Measurements from ENCODE around the gene LRRK1.

Gene LRRK1

DNA sequence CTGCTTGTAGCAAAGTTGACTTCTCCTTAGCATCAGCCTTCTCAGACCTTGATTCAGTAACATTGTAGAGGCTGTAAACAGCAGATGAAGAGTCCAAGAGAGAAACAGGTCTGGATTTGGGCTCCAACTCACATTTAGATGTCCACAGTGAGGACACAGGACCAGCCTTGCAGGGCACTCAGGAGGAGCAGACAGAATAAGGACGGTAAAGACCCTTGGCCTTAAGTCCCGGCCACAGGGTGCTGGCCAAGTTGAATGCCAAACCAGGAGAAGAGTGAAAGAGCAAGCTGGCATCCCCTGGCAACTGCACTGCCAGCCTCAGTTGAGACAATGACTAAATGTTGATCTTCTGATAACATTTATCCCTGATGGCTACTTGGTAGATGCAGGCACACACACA, 136.3 kb downstream of the LRRK1 start:
- no peak for DNase-seq (ENCODE audit: low read depth in 2 of 2, low spot score in 1 of 2)

DNA sequence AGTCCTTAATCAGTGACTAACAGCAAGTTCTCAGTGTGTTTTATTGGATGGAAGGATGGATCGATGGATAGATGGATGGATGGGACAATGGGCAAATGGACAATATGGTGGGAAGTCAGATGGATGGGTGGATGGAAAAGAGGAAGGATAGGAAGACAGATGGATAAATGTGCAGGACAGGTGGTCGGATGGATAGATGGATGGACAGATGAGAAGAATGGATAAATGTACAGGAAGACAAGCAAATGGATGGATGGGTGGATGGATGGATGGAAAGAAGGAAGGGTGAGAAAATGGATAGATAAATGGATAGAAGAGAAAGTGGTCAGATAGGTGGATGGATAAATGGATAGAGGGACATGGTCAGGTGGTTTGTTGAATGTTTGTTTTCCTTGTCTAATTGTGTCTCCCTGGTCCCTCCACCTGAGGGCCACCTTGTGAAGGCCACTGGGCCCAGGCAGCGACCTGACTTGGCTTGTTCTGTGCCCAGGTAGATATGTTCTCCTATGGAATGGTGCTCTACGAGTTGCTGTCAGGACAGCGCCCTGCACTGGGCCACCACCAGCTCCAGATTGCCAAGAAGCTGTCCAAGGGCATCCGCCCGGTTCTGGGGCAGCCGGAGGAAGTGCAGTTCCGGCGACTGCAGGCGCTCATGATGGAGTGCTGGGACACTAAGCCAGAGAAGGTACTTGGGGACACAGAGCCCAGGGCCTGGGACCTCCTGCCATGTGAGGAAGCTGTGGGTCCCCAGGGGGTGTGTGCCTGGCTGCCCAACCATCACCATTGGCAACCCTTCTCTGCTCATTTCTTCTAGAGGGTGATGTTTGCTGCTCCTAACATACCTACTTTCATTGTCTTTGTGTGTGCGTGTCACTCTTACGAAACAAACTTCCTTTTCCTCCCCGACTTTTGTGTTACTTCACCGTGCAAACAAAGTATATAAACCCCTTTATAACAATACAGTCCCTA, 137.5 kb downstream of the LRRK1 start:
- DNase-seq (ENCODE audit: low read depth in 2 of 2, low spot score in 1 of 2): no peak

DNA sequence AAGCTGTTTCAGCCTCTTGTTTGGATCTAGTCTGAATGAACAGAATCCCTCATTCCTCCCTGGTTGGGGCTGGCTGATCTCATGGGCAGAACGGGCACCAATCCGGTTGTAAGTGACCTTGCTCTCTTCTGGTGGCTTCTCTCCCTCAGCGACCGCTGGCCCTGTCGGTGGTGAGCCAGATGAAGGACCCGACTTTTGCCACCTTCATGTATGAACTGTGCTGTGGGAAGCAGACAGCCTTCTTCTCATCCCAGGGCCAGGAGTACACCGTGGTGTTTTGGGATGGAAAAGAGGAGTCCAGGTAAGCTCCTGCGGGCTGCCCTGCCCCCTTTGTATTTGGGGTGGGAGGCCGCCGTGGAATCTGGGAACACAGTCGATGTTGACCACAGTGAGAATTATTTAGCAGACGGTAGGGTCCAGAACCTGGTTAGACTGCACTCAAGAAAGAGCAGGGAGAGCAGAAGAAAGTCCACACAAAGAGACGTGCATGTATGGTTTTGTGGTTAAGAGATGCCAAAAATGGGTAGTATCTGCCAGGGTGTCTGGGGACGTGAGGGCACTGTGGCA, 138.8 kb downstream of the LRRK1 start:
- no peak for DNase-seq (ENCODE audit: low read depth in 2 of 2, low spot score in 1 of 2)

- DNase-seq (ENCODE audit: low read depth in 2 of 2, low spot score in 1 of 2): no peak
Measured at GRCh38 chr15:101058735-101059134, 139.6 kb downstream of the LRRK1 start.

- no peak for DNase-seq (ENCODE audit: low read depth in 2 of 2, low spot score in 1 of 2)
Measured at GRCh38 chr15:101059381-101060341, 140.5 kb downstream of the LRRK1 start.

- DNase-seq (ENCODE audit: low read depth in 2 of 2, low spot score in 1 of 2): no peak
Measured at GRCh38 chr15:101060576-101061551, 141.7 kb downstream of the LRRK1 start.

DNA sequence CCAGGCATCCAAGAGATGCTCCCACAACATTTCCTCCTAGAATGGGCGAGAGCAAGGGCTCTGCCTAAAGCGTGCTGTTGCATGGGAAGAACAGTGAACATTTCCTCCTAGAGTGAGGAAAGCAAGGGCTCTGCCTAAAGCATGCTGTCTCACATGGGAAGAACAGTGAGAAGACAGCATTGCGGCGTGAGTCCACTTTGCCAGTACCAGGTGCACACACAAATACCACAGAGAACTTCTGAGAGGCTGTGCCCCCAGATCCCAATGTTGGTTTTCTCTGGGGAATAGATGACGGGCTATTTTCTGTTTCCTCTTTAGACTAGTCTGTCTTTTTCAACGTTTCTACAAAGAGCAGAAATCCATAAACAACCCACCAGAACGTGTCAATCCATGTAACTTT, 142.9 kb downstream of the LRRK1 start:
- no peak for DNase-seq (ENCODE audit: low read depth in 2 of 2, low spot score in 1 of 2)

DNA sequence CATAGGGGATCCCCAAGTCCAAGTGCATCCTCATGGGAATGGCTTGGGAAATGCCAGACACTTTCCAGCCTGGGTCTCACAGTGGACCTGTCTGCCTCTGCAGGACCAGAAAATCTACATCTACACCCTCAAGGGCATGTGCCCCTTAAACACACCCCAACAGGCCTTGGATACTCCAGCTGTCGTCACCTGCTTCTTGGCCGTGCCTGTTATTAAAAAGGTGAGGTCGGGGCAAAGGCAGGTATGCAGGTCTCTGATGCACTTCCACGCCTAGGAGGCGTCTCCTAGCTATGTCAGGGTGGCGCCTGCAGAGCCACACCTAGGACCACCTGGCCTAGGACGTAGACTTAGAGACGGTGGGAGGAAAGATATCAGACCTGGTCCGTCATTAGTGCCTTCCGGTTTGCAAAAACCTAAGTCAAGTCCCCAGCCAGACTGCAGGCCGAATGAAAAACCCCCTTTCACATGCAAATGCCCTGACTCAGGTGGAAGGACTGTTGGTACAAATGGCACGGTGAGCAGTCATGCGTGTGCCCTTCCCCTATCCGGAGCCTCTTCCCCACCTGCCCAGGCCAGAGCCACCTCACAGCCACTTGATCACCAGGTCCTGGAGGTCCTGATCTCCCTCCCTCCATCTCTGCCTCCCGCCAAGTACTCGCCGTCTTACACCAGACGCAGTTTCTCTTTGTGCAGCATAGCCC, 143.5 kb downstream of the LRRK1 start:
- DNase-seq (ENCODE audit: low read depth in 2 of 2, low spot score in 1 of 2): no peak

DNA sequence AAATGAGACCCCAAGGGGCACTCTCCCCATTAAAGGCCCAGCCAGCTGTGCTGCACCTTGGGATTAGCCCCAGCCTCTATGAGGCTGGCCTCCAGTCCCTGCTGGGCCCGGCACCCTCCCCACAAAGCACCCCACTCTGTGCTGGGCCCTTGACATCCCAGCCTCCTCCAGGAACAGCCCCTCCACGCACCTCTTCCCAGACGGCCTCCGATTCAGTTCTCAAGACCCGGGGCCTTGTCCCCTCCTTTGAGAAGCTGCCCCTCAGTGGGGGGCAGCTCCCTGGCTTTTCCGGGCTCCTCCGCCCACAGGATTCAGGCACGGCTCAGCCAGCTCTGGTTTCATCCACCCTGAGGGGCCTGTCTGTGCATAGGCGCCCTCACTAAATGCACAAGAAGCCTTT, 144.1 kb downstream of the LRRK1 start:
- DNase-seq (ENCODE audit: low read depth in 2 of 2, low spot score in 1 of 2): no peak

DNA sequence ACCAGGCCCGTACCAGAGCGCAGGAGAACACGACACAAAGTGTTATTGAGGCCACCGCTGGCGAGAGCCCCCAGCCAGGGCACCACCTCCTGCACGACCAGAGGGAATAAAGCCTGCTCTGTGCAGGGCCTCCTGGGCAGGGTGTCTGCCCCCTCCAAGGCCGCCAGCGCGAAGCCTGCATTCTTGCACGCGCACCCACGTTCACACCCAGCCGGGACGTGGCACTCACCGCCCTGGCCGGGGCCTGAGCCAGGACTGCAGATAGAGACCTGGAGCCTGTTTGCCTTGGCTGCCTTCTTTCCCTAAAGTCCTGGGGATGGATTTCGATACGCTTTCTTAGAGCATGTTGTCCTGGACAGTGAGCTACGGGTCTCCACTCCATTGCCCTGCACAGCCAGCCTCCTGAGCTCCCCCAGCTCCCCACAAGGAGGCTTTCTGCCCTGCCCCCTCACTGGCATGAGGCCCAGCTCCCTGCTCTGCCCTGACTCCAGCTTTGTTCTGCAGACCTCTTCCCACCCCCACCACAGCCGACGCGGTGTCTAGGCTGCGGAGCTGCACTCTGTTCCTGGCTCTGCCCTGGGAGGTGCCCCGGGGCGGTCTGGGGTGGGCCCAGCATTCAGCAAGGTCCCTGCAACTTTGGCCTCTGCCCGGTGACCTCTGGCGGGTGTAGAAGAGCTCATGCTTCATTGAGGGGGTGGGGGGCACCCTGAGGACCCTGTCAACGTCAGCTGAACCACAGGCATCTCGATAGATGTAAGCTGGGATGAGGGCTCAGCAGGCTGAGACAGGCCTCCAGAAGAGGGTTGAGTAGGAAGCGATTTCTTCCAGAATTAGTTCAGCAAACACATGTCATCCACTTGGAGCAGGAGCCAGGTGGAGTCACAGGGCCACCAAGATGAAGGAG, 145.0 kb downstream of the LRRK1 start:
- no peak for DNase-seq (ENCODE audit: low read depth in 2 of 2, low spot score in 1 of 2)

DNA sequence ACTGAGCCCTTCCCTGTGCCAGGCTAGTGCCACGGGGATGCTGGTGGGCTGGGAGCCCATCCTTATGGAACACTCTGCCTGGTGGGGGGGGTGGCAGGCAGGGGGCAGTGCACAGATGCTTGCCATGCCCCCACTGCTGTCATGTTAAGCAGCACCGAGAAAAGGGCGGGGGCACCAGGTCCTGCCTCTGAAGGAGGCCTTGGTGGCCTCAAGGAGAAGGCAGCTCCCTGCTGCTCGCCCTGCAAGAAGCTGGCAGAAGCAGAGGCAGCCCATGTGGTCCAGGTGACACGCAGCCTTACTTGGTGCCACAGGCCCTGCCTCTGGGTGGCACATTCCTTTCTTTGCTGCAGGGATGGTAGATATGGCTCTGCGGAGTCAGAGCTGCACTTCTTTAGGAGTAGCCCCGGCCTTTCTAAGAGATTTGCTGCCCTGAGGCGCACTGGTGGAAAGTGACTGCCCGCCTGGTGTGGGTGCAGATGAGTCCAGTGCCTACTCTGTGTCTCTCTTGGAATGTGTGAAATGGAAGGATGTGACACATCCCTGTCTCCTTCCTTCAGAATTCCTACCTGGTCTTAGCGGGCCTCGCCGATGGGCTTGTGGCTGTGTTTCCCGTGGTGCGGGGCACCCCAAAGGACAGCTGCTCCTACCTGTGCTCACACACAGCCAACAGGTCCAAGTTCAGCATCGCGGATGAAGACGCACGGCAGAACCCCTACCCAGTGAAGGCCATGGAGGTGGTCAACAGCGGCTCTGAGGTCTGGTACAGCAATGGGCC, 145.8 kb downstream of the LRRK1 start:
- no peak for DNase-seq (ENCODE audit: low read depth in 2 of 2, low spot score in 1 of 2)

DNA sequence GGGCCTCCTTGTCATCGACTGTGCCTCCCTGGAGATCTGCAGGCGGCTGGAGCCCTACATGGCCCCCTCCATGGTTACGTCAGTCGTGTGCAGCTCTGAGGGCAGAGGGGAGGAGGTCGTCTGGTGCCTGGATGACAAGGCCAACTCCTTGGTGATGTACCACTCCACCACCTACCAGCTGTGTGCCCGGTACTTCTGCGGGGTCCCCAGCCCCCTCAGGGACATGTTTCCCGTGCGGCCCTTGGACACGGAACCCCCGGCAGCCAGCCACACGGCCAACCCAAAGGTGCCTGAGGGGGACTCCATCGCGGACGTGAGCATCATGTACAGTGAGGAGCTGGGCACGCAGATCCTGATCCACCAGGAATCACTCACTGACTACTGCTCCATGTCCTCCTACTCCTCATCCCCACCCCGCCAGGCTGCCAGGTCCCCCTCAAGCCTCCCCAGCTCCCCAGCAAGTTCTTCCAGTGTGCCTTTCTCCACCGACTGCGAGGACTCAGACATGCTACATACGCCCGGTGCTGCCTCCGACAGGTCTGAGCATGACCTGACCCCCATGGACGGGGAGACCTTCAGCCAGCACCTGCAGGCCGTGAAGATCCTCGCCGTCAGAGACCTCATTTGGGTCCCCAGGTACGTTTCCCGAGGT, 146.5 kb downstream of the LRRK1 start:
- DNase-seq (ENCODE audit: low read depth in 2 of 2, low spot score in 1 of 2): no peak

GRCh38 chr15:101066501-101067408, 147.6 kb downstream of the LRRK1 start:
- DNase-seq (ENCODE audit: low read depth in 2 of 2, low spot score in 1 of 2): no peak

DNA sequence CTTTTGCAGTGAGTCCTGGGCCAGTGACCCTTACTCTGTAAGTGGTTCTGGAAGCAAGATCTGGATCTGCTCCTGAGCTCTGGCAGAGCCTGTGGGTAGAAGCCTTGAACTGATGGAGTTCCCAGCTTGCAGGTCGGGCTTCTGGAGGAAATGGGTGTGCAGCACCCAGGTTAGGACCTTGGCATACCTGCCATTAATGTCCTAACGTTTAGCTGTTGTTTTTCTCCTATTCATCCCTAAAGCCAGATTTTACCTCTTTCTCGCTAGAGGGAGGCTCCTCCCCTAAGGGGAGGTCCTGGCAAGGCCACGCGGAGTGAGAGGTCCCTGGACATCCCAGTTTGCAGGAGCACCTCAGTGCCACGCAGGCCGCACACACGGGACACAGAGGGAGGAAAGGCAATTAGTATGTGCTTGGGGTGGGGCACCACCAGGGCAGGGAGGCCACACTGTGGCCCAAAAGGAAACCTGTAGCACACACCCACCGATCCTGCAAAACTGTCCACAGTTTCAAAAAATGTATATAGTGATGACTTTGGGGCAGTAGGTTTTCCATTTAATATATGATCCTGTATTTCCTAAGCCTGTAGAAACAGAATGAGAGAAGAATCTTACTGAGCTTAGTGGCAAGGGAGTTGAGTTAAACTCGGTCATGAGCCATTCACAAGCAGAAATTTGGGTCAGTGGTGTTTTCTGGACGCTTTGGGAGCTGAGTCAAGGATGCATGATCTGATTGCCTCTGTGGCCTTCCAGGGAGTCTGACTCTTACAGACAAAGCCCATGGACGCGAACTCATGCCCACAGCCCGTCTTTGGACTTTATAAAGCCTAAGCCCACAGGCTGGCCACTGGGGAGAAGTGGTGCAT, 148.7 kb downstream of the LRRK1 start:
- no peak for DNase-seq (ENCODE audit: low read depth in 2 of 2, low spot score in 1 of 2)

DNA sequence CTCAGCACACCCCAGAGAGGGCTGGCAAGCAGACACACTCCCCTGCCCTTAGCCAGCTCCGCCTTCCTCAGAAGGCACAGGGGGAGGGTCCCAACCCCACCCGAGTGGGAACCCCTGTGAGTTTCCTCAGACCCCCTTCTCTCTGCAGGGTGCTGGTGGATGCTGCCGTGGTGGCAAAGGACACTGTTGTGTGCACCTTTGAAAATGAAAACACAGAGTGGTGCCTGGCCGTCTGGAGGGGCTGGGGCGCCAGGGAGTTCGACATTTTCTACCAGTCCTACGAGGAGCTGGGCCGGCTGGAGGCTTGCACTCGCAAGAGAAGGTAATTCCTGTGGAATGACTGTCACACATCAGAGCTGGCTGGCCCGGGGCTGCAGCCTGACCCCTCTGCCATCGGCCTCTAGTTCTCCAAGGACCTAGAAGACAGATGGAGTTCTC, 149.4 kb downstream of the LRRK1 start:
- DNase-seq (ENCODE audit: low read depth in 2 of 2, low spot score in 1 of 2): no peak
